Stimulated activated naive CD8-positive, alpha-beta T cell treated with anti-CD3 and anti-CD28 coated beads, Interleukin-15, Interleukin-2, amounts not matched to agents 100 ng/mL and 50 ng/mL, for 24 hours (primary cell): ENCODE data around the gene IL1RAPL1.

Experiments
- H3K27ac Mint-ChIP-seq: one replicate; pipeline ENCODE4 v1.8.0; 2021; ENCODE audit warnings: mild to moderate bottlenecking, mixed read lengths
- H3K27me3 Mint-ChIP-seq: one replicate; pipeline ENCODE4 v1.8.0; 2021; ENCODE audit warnings: mixed read lengths
- H3K36me3 Mint-ChIP-seq: one replicate; pipeline ENCODE4 v1.8.0; 2021; ENCODE audit warnings: low read depth, mixed read lengths
- H3K4me1 Mint-ChIP-seq: one replicate; pipeline ENCODE4 v1.8.0; 2021; ENCODE audit warnings: low read depth, mixed read lengths
- H3K4me3 Mint-ChIP-seq: one replicate; pipeline ENCODE4 v1.8.0; 2021; ENCODE audit warnings: mild to moderate bottlenecking, mixed read lengths
- H3K9me3 Mint-ChIP-seq: one replicate; pipeline ENCODE4 v1.8.0; 2021; ENCODE audit warnings: mixed read lengths

Gene IL1RAPL1

DNA sequence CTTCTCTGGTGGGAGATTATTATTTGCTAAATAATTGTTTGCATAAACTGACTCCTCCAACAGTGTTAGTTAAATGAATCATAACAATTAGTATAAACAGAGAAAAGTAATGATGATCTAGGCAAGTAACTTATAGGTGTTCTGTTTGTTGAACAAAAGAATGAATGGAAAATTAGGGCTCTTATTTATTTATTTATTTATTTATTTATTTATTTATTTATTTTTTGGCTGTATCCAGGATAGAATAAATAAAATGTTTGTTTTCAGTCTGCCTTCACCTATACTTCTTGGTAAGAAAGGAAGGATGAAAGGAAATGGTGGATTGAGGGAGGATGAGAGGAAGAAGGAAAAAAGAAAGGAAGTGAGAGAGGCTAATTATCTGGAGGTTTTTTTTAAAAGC, 1066.5 kb downstream of the IL1RAPL1 start:
- Mint-ChIP-seq H3K36me3 (no peaks in the 10 kb centered on the region), H3K4me1 (no peaks in the 10 kb centered on the region), H3K4me3 (no peak overlapping the region), H3K27ac (no peak overlapping the region), H3K9me3 (no peaks in the 10 kb centered on the region), H3K27me3 (no peaks in the 10 kb centered on the region)

DNA sequence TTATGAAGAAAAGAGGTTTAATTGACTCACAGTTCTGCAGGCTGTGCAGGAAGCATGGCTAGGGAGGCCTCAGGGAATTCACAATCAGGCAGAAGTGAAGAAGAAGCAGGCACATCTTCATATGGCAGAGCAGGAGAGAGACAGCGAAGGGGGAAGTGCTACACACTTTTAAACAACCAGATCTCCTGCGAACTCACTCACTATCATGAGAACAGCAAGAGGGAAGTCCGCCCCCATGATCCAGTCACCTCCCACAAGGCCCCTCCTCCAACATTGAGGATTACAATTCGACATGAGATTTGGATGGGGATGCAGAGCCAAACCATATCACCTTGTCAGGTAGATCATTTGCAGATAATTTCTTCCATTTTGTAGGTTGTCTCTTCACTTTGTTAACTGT, 1072.7 kb downstream of the IL1RAPL1 start:
- H3K4me1 Mint-ChIP-seq, result no peaks in the 10 kb centered on the region
- no peaks in the 10 kb centered on the region for H3K9me3 Mint-ChIP-seq
- H3K27me3 Mint-ChIP-seq, result no peaks in the 10 kb centered on the region
- no peaks in the 10 kb centered on the region for H3K36me3 Mint-ChIP-seq
- H3K4me3 Mint-ChIP-seq, result no peak overlapping the region
- H3K27ac Mint-ChIP-seq, result no peak overlapping the region

DNA sequence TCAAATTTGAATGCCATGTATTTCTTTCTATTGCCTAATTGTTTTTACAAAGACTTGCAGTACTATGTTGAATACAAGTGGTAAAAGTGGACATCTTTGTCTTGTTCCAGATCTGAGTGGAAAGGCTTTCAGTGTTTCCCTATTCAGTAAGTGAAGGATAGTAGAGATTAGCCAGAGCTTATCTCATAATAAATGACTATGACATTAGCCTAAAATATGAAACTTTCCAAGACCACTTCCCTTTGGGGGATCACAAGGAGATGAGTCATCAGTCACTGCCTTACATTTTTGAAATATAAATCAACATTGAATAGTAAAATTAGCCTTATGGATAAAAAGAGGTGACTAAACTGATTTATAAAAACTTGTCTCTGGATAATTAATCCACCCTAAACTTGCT, 1074.0 kb downstream of the IL1RAPL1 start:
- H3K9me3 Mint-ChIP-seq, result no peaks in the 10 kb centered on the region
- H3K27ac Mint-ChIP-seq, result no peak overlapping the region
- H3K27me3 Mint-ChIP-seq, result no peaks in the 10 kb centered on the region
- H3K36me3 Mint-ChIP-seq, result no peaks in the 10 kb centered on the region
- H3K4me1 Mint-ChIP-seq, result no peaks in the 10 kb centered on the region
- no peak overlapping the region for H3K4me3 Mint-ChIP-seq

- H3K27me3 Mint-ChIP-seq, result no peaks in the 10 kb centered on the region
- no peaks in the 10 kb centered on the region for H3K4me1 Mint-ChIP-seq
- H3K4me3 Mint-ChIP-seq, result no peak overlapping the region
- H3K9me3 Mint-ChIP-seq, result no peaks in the 10 kb centered on the region
- H3K36me3 Mint-ChIP-seq, result no peaks in the 10 kb centered on the region
- H3K27ac Mint-ChIP-seq, result no peak overlapping the region
Observed at GRCh38 chrX:29662101-29662500, 1074.9 kb downstream of the IL1RAPL1 start.

GRCh38 chrX:29662759-29663503, 1075.7 kb downstream of the IL1RAPL1 start:
- Mint-ChIP-seq H3K36me3 (no peaks in the 10 kb centered on the region), H3K27ac (no peak overlapping the region), H3K27me3 (no peaks in the 10 kb centered on the region), H3K9me3 (peaks cover 4% of the 10 kb centered on the region), H3K4me3 (no peak overlapping the region), H3K4me1 (no peaks in the 10 kb centered on the region)

- H3K27me3 Mint-ChIP-seq, result no peaks in the 10 kb centered on the region
- H3K4me3 Mint-ChIP-seq, result no peak overlapping the region
- no peaks in the 10 kb centered on the region for H3K4me1 Mint-ChIP-seq
- H3K9me3 Mint-ChIP-seq, result peaks cover 4% of the 10 kb centered on the region
- no peaks in the 10 kb centered on the region for H3K36me3 Mint-ChIP-seq
- H3K27ac Mint-ChIP-seq, result no peak overlapping the region
Observed at GRCh38 chrX:29665532-29665931, 1078.3 kb downstream of the IL1RAPL1 start.

DNA sequence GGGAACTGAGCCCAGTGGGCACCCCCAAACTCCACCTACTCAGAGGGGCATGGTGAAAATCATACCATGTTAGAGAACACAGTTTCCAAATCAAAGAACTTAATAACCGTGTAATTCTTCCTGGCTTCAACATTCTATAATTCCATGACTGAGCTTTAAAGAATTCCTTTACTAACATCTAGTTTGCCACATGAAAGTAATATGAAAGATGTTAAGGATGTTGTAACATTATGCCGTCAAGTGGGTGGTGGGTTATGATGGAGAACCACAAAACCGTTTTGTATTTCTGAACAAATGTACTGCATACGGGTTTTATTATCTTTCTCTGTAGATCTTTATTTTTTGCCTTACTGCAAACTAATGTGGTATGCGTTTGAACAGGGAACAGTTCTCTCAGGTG, 1079.1 kb downstream of the IL1RAPL1 start:
- H3K9me3 Mint-ChIP-seq, result peaks cover 4% of the 10 kb centered on the region
- H3K4me1 Mint-ChIP-seq, result no peaks in the 10 kb centered on the region
- no peaks in the 10 kb centered on the region for H3K27me3 Mint-ChIP-seq
- no peaks in the 10 kb centered on the region for H3K36me3 Mint-ChIP-seq
- no peak overlapping the region for H3K4me3 Mint-ChIP-seq
- H3K27ac Mint-ChIP-seq, result no peak overlapping the region

GRCh38 chrX:29671421-29671820, 1084.2 kb downstream of the IL1RAPL1 start:
- no peaks in the 10 kb centered on the region for H3K36me3 Mint-ChIP-seq
- no peaks in the 10 kb centered on the region for H3K4me1 Mint-ChIP-seq
- no peak overlapping the region for H3K4me3 Mint-ChIP-seq
- no peaks in the 10 kb centered on the region for H3K27me3 Mint-ChIP-seq
- no peak overlapping the region for H3K27ac Mint-ChIP-seq
- peaks cover 4% of the 10 kb centered on the region for H3K9me3 Mint-ChIP-seq

DNA sequence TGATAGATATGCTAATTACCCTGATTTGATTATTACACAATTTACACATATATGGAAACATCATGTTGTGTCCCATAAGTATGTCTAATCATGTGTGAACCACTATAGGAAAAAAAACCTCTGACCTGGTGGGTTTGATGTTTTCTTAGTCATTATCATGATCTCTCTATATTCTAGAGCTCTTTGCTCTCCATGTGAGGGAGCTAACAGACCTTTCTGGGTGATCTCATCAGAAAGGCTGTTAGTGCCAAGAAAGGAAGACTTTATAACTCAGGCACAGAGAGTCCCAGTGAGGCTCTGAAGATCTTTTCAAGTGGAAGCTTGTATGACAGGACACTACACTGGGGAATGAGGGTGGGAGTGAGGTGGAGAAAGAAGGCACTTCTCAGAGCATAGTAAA, 1100.4 kb downstream of the IL1RAPL1 start:
- H3K36me3 Mint-ChIP-seq, result no peaks in the 10 kb centered on the region
- H3K9me3 Mint-ChIP-seq, result peaks cover 3% of the 10 kb centered on the region
- no peak overlapping the region for H3K4me3 Mint-ChIP-seq
- H3K27me3 Mint-ChIP-seq, result no peaks in the 10 kb centered on the region
- no peaks in the 10 kb centered on the region for H3K4me1 Mint-ChIP-seq
- H3K27ac Mint-ChIP-seq, result no peak overlapping the region

DNA sequence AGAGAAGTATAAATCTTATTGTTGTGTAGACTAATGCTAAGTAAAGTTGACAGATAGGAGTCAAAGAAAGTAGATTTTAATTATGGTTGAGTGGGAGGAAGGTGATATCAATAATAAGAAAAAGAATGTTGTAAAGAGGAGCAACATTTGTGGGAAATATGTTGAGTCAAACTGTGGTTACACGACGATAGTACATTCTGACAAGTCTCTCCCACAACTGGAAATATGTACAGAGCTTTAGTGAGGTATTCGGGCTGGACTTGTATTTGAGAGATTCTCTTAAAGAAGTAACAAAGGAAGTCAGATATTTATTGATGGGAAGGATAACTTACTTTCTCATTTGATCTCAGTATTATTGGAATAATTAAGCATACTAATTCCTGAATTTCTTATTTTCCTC, 1102.8 kb downstream of the IL1RAPL1 start:
- Mint-ChIP-seq H3K4me3 (no peak overlapping the region), H3K27me3 (no peaks in the 10 kb centered on the region), H3K9me3 (peaks cover 3% of the 10 kb centered on the region), H3K4me1 (no peaks in the 10 kb centered on the region), H3K36me3 (no peaks in the 10 kb centered on the region), H3K27ac (no peak overlapping the region)

DNA sequence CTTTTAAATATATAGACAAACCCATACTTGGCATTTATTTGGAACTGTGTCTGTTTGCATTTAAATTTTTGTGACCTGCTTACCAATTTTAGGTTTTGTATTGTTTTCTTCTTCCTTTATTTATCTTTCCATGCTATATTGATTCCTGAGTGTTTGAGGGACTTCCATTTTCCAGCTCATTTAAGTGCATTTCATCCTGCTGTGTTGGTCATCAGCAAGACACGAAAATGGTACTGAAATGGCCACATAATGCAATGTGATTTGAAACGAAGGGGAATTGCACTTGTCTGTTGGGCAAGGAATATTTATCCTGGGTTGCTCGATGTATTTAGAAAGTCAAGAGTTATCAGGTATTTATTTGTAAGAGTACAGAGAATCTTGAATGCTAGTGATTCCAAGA, 1103.8 kb downstream of the IL1RAPL1 start:
- H3K9me3 Mint-ChIP-seq, result peaks cover 3% of the 10 kb centered on the region

DNA sequence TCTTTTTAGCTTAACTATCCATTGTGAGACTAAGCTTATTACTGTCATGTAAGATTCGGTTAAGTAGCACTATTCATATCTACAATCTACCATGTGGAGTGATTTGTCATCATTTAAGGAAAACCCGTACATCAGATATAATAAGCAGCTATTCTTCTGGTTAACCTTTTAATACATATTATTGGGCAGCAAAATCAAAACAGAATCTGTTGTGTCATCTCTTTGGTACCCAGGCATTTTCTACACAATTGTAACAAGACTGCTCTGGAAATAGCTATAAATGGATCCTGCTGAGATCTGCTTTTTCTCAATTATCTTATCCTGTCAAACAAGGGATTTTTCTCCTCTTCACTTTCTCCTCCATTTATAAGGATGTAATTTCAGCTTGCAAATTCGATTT, 1106.7 kb downstream of the IL1RAPL1 start:
- Mint-ChIP-seq H3K36me3 (no peaks in the 10 kb centered on the region), H3K4me1 (no peaks in the 10 kb centered on the region), H3K4me3 (no peak overlapping the region), H3K27me3 (no peaks in the 10 kb centered on the region), H3K9me3 (peaks cover 3% of the 10 kb centered on the region), H3K27ac (no peak overlapping the region)

More for the DNA sequence above, 1103.8 kb downstream of the IL1RAPL1 start:
- no peak overlapping the region for H3K4me3 Mint-ChIP-seq
- H3K27me3 Mint-ChIP-seq, result no peaks in the 10 kb centered on the region
- no peaks in the 10 kb centered on the region for H3K36me3 Mint-ChIP-seq
- H3K27ac Mint-ChIP-seq, result no peak overlapping the region
- no peaks in the 10 kb centered on the region for H3K4me1 Mint-ChIP-seq

GRCh38 chrX:29699239-29699638, 1112.0 kb downstream of the IL1RAPL1 start:
- Mint-ChIP-seq H3K27me3 (no peaks in the 10 kb centered on the region), H3K27ac (no peak overlapping the region), H3K4me1 (no peaks in the 10 kb centered on the region), H3K9me3 (no peaks in the 10 kb centered on the region), H3K4me3 (no peak overlapping the region), H3K36me3 (no peaks in the 10 kb centered on the region)

DNA sequence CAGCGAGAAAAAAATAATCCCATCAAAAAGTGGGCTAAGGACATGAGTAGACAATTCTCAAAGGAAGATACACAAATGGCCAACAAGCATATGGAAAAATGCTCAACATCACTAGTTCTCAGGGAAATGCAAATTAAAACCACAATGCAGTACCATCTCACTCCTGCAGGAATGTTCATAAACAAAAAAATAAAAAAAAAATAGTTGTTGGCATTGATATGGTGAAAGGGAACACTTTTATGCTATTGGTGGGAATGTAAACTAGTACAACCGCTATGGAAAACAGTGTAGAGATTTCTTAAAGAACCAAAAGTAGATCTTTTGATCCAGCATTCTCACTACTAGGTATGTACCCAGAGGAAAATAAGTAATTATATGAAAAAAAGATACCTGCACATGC, 1119.8 kb downstream of the IL1RAPL1 start:
- H3K27me3 Mint-ChIP-seq, result no peaks in the 10 kb centered on the region
- H3K4me1 Mint-ChIP-seq, result no peaks in the 10 kb centered on the region
- no peaks in the 10 kb centered on the region for H3K36me3 Mint-ChIP-seq
- no peak overlapping the region for H3K4me3 Mint-ChIP-seq
- H3K27ac Mint-ChIP-seq, result no peak overlapping the region
- H3K9me3 Mint-ChIP-seq, result no peaks in the 10 kb centered on the region

DNA sequence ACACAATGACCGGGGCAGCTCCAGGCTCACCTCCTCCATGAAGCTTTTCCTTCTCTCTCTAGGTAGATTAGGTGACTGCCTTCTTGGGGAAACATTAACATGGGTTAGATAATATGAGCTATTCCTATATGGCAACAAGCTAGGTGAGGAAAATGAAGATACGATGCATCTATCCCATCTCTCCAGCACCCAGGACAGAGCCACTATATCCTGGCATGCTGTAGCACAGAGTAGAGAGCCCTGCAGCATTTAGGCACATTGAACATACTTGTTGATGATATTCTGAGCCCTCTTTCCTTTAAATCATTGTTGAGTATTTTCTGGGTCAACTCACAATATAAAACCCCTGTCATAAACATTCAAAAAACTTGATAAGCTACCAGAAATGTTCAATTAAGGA, 1133.9 kb downstream of the IL1RAPL1 start:
- no peaks in the 10 kb centered on the region for H3K4me1 Mint-ChIP-seq
- H3K9me3 Mint-ChIP-seq, result no peaks in the 10 kb centered on the region
- H3K36me3 Mint-ChIP-seq, result no peaks in the 10 kb centered on the region
- H3K27me3 Mint-ChIP-seq, result no peaks in the 10 kb centered on the region
- no peak overlapping the region for H3K27ac Mint-ChIP-seq
- H3K4me3 Mint-ChIP-seq, result no peak overlapping the region

- Mint-ChIP-seq H3K36me3 (no peaks in the 10 kb centered on the region), H3K4me3 (no peak overlapping the region), H3K4me1 (no peaks in the 10 kb centered on the region), H3K9me3 (no peaks in the 10 kb centered on the region), H3K27me3 (no peaks in the 10 kb centered on the region), H3K27ac (no peak overlapping the region)
Observed at GRCh38 chrX:29724316-29724715, 1137.1 kb downstream of the IL1RAPL1 start.
